ENCODE data around the gene NOS2. TPM values are rescaled to one million over a fixed set of nuclear protein-coding genes. Genes with fewer than 3 reads are reported as not detected.
"Not testable (repeated sequence)": the region's sequence is repeated elsewhere in the genome, so short reads cannot be mapped to it uniquely, and the experiment has no call there.

NOS2 gene
- polyA plus RNA-seq, 4 donors, result 1.6 to 1.9 (median 1.9) TPM

DNA sequence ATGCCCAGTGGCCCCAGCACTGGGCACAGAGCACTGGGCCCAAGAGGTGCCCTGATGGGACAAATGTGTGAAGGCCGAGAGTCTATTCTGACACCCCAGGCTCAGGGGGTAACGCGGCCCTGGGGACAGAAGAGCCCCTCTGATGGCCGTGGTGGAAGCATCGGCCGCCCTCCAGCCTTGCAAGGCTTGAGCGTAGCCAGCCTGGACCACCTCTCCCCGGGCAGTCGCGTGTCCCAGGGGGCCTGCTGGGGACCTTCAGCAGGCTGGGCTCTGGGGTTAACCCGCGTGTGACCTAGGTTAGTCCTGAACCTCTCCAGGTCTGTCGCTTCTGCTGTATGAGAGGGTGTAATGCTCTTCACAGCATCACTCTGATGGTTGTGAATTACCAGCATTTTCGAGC is 40.8 kb downstream of the NOS2 start:
- DNase-seq (ENCODE audit: low read depth in 4 of 4, low spot score in 3 of 4), result no peak

DNA sequence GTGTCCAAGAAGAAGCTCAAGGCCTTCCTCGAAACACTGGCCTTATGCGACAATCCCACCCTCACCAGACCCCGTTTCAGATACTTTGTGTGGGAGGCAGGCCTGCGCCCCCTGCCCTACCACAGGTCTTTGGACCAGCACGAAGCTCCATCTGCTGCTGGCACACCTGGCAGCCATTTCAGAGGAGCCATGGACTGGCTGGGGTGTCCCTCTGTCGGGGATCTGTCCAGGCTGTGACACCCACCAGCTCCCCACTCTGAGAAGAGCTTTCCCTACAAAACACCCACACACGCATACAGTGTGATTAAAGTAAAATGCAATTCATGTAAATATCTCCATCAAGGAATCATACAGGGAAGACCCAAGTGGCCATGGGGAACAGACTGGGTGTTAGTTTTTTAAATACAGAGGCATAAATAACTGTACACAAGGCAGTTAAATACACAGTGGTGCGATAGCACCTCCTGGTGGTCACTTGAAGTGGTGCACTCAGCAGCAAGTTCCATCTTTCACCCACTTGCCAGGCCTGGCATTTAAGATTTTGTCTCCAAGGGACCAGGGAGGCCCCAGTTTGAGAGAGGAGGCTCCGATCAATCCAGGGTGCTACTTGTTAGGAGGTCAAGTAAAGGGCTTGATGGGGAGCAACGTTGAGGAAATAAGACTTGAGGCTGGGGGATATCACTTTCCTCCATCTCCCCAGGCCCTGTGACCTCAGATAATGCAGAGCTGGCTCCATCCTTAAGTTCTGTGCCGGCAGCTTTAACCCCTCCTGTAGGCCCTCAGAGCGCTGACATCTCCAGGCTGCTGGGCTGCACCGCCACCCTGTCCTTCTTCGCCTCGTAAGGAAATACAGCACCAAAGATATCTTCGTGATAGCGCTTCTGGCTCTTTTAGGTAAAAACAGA is 43.6 kb downstream of the NOS2 start:
- DNase-seq (ENCODE audit: low read depth in 4 of 4, low spot score in 3 of 4), result peak in 3 of 4 donors; percentile 7 to 21 (median 14)

DNA sequence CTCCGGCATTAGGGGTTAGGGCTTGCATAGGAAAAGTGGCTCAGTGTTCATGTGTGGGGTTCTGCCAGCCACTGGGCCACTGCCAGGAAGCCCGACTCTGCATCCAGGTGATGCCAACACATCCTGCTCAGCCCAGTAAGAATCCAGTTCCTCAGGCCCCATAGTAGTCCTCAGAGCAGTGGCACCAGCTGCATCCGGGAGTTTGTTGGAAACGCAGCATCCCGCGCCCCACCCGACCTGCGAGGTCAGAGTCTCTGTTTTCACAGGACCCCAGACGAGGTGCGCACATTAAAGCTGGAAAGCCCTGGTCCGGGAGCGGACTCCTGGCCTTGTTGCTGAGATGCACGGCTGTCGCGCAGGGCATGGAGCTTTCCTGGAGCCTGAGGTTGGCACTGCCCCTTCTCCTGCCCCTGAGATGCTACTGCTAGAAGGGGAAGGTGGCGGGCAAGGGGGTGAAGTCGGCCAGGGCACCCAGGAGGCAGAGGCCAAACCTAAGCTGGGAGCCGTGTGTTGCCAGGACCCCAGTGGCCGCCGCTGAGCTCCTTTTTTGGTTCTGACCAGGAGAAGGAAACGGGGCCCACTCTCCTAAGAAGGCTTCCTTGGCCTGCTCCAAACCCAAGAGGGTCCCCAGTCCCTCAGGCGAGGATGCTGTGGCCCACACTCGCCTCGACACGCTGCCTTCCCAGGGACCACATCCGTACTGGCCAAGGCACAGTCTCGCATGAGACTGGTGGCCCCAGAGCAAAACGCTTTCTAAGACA is 44.4 kb downstream of the NOS2 start:
- DNase-seq (ENCODE audit: low read depth in 4 of 4, low spot score in 3 of 4), result no peak

DNA sequence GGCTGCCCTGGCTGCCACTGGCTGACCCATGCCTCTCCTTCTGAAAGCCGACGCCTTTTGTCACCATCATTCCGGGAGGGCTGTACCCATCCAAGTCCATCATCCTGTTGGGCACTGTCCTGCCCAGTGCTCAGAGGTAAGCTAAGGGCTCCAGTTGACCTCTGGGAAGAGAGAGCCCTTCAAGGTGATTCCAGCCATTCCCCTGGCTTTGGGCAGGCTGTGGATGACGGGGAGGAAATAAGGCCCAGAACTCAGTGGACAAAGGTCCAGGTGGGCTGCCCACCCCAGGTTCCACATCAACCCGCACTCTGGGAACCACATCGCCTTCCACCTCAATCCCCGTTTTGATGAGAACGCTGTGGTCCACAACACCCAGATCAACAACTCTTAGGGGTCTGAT is 45.8 kb downstream of the NOS2 start:
- no peak for DNase-seq (ENCODE audit: low read depth in 4 of 4, low spot score in 3 of 4)

DNA sequence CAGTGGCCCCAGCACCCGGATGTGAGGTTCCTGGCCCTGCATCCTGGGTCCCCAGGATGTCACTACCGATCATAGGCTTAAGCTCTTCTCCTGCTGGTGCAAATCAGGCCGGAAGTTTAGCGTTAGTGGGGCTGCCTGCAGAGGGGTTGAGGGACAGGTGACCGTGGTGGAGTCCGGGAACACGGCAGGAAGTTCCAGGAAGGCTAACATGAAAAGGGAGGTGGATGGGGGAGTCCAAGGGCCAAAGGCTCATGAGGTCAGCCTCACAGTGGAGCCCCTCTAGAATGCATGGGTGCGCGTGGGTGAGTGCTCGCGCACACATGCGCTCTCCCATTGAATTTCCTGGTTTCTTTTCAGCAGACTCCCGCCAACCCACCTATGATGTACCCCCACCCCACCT is 46.6 kb downstream of the NOS2 start:
- not testable (repeated sequence) for DNase-seq (ENCODE audit: low read depth in 4 of 4, low spot score in 3 of 4)

DNA sequence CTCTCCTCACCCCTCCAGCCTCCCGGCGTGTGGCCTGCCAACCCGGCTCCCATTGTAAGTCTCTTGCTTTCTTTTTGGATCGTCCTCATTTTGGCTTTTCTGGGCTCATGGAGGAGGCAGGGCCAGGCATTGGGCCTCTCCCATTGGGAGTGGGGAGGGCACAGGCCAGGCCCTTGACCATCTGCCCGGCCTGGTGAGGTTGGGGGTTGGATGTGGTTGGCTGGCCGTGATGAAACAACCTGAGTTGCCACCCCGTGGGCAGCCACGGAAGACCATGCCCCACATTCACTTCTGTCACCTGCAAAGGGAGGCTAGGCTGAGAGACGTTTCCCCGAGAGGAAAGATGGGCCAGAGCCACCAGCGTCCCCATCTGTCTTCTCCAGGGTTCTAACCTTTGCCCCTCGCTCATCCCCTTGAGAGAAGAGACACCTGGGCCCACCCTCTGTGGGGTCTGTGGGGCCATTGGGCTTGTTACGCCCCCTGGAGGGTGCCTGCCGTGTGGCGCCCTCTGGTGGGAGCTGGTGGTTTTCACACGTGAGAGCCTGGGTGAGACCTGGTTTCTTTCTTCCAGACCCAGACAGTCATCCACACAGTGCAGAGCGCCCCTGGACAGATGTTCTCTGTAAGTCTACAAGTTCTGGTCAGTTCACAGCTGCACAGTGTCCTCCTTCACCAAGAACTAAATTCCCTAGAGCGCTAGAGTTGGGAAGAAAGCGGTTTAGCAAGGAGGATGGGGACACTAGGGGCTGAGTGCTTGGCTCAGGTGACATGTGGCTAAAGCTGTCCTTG is 47.3 kb downstream of the NOS2 start:
- DNase-seq (ENCODE audit: low read depth in 4 of 4, low spot score in 3 of 4), result not testable (repeated sequence)

DNA sequence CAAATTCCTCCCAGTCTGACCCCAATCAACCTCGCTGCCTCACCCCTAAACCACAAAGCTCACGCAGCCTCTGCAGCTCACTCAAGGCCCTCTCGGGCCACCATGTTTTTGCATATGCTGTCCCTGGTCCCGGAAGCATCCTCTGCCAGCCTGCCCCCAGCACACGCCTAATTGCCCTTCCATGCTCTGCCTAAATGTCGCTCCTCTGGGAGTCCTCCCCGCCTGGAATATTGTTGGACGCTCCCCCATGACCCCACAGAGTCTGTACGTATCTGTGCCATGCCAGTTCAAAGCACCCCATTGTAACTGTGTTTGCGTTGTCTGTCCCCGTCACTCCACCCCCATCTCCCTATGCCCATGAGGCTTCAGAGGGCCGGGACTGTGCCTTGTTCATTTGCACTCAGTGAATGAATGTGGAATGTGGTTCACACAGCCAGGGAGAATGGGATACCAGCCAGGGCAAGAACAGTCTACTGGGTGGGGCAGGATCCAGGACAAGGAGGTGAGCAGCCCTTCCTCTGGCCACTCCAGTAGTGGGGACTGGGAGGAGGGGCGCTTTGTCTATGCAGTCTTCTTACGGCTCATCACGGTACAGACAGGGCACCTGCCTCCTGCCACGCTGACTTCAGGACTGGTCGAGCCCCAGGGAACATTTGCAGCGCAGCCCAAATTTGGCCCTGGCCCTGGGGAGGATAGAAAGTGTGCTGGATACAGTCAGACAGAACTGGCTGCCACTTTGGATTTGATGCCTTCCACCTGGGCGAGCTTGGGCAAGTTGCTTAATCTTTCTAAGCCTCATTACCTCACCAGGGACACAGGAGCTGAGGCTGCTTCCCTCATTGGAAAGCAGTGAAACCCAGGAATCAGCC is 48.5 kb downstream of the NOS2 start:
- no peak for DNase-seq (ENCODE audit: low read depth in 4 of 4, low spot score in 3 of 4)

DNA sequence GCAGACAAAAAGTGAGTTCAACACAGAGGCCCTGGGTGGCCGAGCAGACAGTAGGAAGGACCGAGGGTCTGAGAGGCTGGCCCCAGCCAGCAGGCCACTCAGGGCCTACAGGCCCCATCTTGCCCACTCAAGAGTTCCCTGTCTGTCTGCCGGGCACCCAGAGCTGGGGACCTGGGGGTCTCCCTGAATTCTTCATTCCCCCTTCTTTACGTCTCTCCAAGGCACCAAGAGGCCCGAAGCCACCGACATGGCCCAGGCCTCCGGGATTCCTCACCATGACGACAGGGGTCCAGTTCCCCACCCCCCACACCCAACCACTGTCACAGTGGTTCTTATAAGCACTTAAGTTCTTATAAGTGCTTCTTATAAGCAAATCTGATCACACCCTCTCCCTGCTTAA is 49.2 kb downstream of the NOS2 start:
- DNase-seq (ENCODE audit: low read depth in 4 of 4, low spot score in 3 of 4), result no peak

DNA sequence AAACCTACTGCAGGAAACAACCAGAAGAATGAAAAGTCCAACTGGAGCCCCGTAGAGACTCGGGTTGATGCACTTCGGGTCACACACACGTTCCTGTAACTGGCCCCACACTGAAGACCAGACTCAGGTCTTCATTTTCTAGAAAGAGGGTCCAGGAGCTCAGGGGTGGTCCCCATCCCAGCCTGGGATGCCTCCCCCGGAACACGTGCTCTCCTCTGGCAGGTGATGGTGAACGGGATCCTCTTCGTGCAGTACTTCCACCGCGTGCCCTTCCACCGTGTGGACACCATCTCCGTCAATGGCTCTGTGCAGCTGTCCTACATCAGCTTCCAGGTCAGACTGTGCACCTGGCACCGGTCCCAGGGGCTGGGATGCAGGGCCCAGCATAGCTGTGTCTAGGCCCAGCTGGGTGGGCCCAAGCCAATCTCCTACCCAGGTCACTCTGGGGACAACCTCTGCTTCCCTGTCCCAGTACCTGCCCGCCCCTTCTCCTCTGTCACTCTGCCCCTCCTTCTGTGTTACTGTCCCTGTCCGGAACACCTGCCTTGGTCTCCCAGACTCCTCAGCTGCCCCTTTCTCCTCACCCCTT is 50.7 kb downstream of the NOS2 start:
- DNase-seq (ENCODE audit: low read depth in 4 of 4, low spot score in 3 of 4), result not testable (repeated sequence)

DNA sequence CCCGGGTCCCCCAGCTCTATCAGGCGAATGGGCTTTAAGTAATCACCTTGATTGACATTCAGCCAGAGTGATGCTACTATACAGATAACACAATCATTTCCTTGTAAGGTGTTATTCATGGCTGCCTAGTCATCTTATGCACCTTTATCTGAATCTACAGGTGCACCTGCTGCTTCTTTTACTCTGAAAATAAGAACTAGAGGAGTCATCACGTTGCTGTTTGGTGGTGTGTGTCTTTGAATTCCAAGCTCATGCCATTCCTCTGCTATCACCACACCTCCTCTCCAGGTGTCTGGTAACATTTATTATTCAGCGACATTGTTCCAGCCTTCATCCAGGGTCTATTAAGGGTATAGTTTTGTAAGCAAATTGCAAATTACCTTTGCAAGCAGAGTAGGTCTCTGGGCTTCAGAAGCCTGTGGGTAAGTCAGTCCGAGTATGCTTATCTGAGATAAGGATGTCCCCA is 51.9 kb downstream of the NOS2 start:
- no peak for DNase-seq (ENCODE audit: low read depth in 4 of 4, low spot score in 3 of 4)

DNA sequence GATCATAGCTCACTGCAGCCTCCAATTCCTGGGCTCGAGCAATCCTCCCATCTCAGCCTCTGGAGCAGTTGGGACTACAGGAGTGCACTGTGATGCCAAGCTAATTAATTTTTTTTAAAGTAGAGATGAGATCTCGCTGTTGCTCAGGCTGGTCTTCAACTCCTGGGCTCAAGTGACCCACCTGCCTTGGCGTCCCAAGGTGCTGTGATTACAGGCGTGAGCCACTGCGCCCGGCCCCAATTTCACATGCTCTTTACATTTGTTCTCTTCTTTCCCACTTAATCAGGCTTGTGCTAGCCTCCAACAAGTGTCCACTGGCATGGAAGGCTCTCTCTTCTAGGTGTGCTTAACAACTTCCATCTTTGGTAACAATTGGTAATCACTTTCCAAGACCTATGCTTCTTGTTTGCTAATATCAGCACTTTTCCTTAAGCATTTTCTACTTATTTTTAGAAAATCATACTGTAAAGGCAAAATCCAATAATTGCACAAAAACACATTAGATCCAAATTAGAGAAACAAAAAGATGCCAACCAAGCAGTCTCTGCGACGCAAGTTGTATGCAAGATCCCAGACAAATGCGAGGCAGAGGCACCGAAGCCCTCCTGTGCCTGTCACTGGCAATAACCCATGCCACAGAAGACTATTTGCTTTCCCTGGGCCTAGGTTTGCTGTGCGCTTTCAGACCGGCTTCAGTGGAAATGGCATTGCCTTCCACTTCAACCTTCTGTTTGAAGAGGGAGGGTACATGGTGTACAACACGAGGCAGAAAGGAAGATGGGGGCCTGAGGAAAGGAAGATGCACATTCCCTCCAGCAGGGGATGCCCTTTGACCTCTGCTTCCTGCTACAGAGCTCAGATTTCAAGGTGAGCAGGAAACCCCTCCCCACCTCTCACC is 52.6 kb downstream of the NOS2 start:
- no peak for DNase-seq (ENCODE audit: low read depth in 4 of 4, low spot score in 3 of 4)

DNA sequence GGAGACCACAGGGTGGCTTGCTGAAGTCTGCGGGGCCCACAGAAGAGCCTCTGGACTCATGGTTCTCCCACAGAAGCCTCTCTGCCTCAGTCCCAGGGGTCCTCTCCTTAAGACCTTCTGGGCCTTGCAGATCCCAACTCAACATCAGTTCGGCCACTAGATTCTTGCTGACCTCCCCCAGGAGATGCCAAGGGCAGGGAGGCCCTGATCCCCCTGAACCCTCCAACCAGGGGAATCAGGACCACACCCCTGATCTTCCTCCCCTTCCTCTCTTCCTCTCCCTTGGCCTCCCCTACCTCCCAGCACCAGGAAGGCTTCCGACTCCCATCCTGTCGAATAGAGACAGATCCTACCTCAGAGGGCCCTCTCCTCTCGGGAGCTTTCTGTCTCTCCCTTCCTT is 53.4 kb downstream of the NOS2 start:
- no peak for DNase-seq (ENCODE audit: low read depth in 4 of 4, low spot score in 3 of 4)

DNA sequence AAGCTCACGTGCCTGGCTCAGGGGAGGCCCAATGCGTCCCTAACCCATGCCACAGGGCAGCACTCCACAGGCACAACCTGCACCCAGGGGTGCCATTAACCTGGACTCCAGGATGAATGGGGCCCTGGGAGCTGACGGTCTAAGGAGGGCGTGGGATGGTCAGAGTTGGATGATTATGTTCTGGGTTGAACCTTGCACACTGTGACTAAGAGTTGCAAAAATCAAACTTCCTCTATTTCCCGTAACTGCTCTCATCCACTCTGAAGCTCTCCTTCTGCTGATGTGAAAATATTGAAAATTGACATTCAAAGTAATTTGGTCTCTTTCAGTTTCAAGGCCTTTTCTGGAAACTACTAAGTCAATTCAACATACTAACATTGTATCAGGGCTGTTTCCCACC is 54.0 kb downstream of the NOS2 start:
- not testable (repeated sequence) for DNase-seq (ENCODE audit: low read depth in 4 of 4, low spot score in 3 of 4)

DNA sequence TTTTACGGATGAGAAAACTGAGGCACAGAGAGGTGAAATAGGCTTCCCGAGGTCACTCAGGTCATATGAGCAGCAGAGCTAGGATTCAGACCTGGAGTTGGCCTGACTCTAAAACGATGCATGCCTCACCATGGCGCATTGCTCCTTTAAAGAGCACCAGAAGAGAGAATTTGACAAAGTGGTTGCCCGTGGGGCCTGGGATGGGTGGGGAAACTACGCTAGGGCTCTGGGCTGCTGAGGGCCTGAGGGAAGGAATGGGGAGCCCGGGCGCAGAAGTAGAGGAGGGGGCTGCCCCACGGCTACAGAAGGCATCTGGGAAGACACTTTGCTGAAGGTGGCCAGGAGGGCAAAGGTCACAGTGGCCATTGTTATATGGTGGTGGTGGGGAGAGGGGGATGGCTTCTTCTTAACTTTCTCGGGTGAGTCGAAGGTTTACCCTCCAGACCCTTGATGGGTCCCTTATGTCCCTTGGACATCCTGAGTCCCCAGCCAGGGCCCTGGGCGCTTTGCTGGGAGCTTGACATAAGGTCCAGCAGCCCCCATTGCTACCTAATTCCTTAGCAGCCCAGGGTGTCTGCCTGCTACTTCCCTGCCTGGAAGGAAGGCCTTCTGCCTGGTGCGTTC is 55.0 kb downstream of the NOS2 start:
- DNase-seq (ENCODE audit: low read depth in 4 of 4, low spot score in 3 of 4), result not testable (repeated sequence)

DNA sequence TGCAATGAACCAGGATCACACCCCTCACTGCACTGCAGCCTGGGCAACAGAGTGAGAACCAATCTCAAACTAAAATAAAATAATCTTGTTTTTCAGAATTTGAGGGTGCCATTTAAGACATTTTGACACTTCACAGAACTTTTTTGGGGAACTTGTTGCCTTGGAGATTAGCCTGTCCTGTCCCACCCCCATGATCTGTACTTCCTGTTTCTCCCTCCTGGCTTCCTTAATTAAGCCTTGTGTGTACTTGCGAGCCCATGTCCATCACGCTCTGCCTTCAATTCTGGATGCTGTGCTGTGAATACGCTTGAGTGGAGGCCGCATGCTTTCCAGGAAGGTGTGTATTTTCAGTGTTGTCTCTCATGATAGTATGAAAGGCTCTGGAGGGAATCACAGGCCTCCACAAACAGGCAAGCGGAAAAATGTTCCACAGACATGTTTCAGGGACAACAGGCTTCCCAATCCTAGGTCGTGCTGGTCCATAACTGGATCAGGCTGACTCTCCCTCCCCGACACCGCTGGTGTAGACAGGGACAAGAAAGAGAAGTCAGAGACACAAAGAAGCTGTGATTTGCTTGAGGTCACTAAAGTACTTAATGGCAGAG is 56.9 kb downstream of the NOS2 start:
- DNase-seq (ENCODE audit: low read depth in 4 of 4, low spot score in 3 of 4), result no peak

DNA sequence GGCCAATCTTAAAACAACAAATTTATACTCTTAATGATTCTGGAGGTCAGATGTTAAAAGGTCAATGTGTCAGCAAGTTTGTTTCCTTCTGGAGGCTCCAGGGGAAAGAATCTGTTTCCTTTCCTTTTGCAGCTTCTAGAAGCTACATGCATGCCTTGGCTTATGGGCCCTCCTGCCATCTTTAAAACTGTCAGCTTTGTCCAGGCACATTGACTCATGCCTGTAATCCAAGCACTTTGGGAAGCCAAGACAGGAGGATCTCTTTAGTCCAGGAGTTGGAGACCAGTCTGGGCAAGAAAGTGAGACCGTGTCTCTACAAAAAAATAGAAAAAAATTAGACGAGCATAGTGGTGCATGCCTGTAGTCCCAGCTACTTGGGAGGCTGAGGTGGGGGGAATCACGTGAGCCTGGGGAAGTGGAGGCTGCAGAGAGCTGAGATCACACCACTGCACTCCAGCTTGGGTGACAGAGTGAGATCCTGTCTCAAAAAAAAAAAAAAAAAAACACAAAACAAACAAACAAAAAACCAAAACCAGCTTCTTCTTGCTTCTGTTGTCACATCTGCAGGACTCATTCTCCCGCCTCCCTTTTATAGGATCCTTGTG is 58.3 kb downstream of the NOS2 start:
- DNase-seq (ENCODE audit: low read depth in 4 of 4, low spot score in 3 of 4), result no peak

DNA sequence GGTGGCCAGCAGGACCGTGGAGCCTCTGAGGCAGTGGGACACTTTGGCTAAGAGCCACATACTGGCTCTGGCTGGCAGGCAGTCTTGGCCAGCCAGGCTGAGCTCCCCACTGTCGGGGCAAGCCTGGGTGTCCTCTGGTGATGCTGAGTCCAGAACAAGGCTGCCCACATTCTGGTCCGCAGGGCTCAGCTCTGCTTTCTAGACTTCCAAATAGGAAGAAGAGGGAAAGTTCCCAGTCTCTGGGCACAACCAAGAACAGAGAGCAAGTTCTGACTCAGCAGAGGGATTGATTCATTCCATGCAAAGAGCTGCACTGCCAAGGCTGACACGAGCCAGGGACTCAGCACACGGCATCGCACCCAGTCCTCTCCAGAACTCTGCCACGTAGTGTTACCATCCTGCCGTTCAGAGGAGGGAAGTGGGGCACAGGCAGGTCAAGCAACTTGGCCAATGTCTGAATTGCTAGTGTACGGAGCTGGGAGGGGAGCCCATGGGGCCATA is 58.9 kb downstream of the NOS2 start:
- no peak for DNase-seq (ENCODE audit: low read depth in 4 of 4, low spot score in 3 of 4)

Measured in left renal pelvis (tissue), 4 donors.